LNCAP (cell line): ENCODE results near the gene RAB44.

ENCODE experiments used
- CTCF ChIP-seq: fragments of 450-650 bp; IDR thresholded peaks from 2 replicates; pipeline ENCODE4 v1.5.1; 2017; ENCODE audit warnings: mild to moderate bottlenecking

The RAB44 gene

GRCh38 chr6:36679043-36679833, 18.4 kb upstream of the RAB44 start:
- no peak for TF ChIP-seq CTCF

- TF ChIP-seq CTCF, result no peak
Measured at GRCh38 chr6:36682328-36683144, 15.1 kb upstream of the RAB44 start.

GRCh38 chr6:36683145-36683655, 14.4 kb upstream of the RAB44 start:
- TF ChIP-seq CTCF, result no peak

- TF ChIP-seq CTCF, result no peak
Measured at GRCh38 chr6:36683656-36684446, 13.8 kb upstream of the RAB44 start.

GRCh38 chr6:36684447-36684812, 13.2 kb upstream of the RAB44 start:
- TF ChIP-seq CTCF, result no peak

- TF ChIP-seq CTCF, result no peak
Measured at GRCh38 chr6:36685166-36685924, 12.3 kb upstream of the RAB44 start.
